Measurements from ENCODE around the gene MOSPD2. TPM values are rescaled to one million over a fixed set of nuclear protein-coding genes. Genes with fewer than 3 reads are reported as not detected.

MOSPD2 gene
- total RNA-seq, 1 experiment from 2014 or later, result 21.7 TPM

GRCh38 chrX:14923761-14924160 is 50.5 kb downstream of the MOSPD2 start:
- H3K27ac ChIP-seq, result no peak overlapping the region
- no peaks in the 10 kb centered on the region for H3K9me3 ChIP-seq (replicated peaks)
- no peaks in the 10 kb centered on the region for H3K27me3 ChIP-seq (replicated peaks)
- peaks cover 6% of the 10 kb centered on the region; the same call in 1 of the 2 replicates for H3K36me3 ChIP-seq
- peaks cover 51% of the 10 kb centered on the region for H3K4me1 ChIP-seq (replicated peaks)
- DNase-seq (ENCODE audit: low read depth in 1 of 2, low spot score in 2 of 2), result no peak
- H3K4me3 ChIP-seq, result no peak overlapping the region

- Histone ChIP-seq H3K9me3 (replicated peaks) (no peaks in the 10 kb centered on the region), H3K27me3 (replicated peaks) (no peaks in the 10 kb centered on the region), H3K36me3 (no peaks in the 10 kb centered on the region), H3K4me3 (no peak overlapping the region), H3K4me1 (replicated peaks) (peaks cover 30% of the 10 kb centered on the region), H3K27ac (no peak overlapping the region)
- no peak for DNase-seq (ENCODE audit: low read depth in 1 of 2, low spot score in 2 of 2)
Observed at GRCh38 chrX:14926471-14926870, 53.2 kb downstream of the MOSPD2 start.

- peaks cover 21% of the 10 kb centered on the region for H3K4me1 ChIP-seq (replicated peaks)
- no peaks in the 10 kb centered on the region for H3K27me3 ChIP-seq (replicated peaks)
- no peak overlapping the region for H3K4me3 ChIP-seq
- no peak overlapping the region for H3K27ac ChIP-seq
- H3K9me3 ChIP-seq (replicated peaks), result no peaks in the 10 kb centered on the region
- no peak for DNase-seq (ENCODE audit: low read depth in 1 of 2, low spot score in 2 of 2)
- no peaks in the 10 kb centered on the region for H3K36me3 ChIP-seq
Observed at GRCh38 chrX:14927401-14927800, 54.2 kb downstream of the MOSPD2 start.

GRCh38 chrX:14930663-14931062 is 57.4 kb downstream of the MOSPD2 start:
- H3K4me1 ChIP-seq (replicated peaks), result peaks cover 15% of the 10 kb centered on the region
- no peaks in the 10 kb centered on the region for H3K9me3 ChIP-seq (replicated peaks)
- DNase-seq (ENCODE audit: low read depth in 1 of 2, low spot score in 2 of 2), result no peak
- no peaks in the 10 kb centered on the region for H3K36me3 ChIP-seq
- no peak overlapping the region for H3K27ac ChIP-seq
- no peaks in the 10 kb centered on the region for H3K27me3 ChIP-seq (replicated peaks)
- no peak overlapping the region for H3K4me3 ChIP-seq

- Histone ChIP-seq H3K9me3 (replicated peaks) (no peaks in the 10 kb centered on the region), H3K27ac (no peak overlapping the region), H3K27me3 (replicated peaks) (no peaks in the 10 kb centered on the region), H3K36me3 (no peaks in the 10 kb centered on the region), H3K4me3 (no peak overlapping the region), H3K4me1 (replicated peaks) (peaks cover 18% of the 10 kb centered on the region)
- DNase-seq (ENCODE audit: low read depth in 1 of 2, low spot score in 2 of 2), result no peak
Observed at GRCh38 chrX:14932136-14932535, 58.9 kb downstream of the MOSPD2 start.

- H3K36me3 ChIP-seq, result no peaks in the 10 kb centered on the region
- no peak overlapping the region for H3K27ac ChIP-seq
- H3K4me1 ChIP-seq (replicated peaks), result peaks cover 10% of the 10 kb centered on the region
- H3K4me3 ChIP-seq, result no peak overlapping the region
- DNase-seq (ENCODE audit: low read depth in 1 of 2, low spot score in 2 of 2), result no peak
- H3K9me3 ChIP-seq (replicated peaks), result no peaks in the 10 kb centered on the region
- H3K27me3 ChIP-seq (replicated peaks), result no peaks in the 10 kb centered on the region
Observed at GRCh38 chrX:14934423-14934822, 61.2 kb downstream of the MOSPD2 start.

- Histone ChIP-seq H3K4me3 (no peak overlapping the region), H3K4me1 (replicated peaks) (peaks cover 10% of the 10 kb centered on the region), H3K9me3 (replicated peaks) (no peaks in the 10 kb centered on the region), H3K36me3 (no peaks in the 10 kb centered on the region), H3K27ac (peak overlapping the region; percentile 71), H3K27me3 (replicated peaks) (no peaks in the 10 kb centered on the region)
- peak; percentile 54 to 62 for DNase-seq (ENCODE audit: low read depth in 1 of 2, low spot score in 2 of 2)
Observed at GRCh38 chrX:14936561-14936960, 63.3 kb downstream of the MOSPD2 start.

- Histone ChIP-seq H3K4me1 (replicated peaks) (peaks cover 15% of the 10 kb centered on the region), H3K27ac (no peak overlapping the region), H3K4me3 (no peak overlapping the region), H3K27me3 (replicated peaks) (no peaks in the 10 kb centered on the region), H3K9me3 (replicated peaks) (no peaks in the 10 kb centered on the region), H3K36me3 (no peaks in the 10 kb centered on the region)
- no peak for DNase-seq (ENCODE audit: low read depth in 1 of 2, low spot score in 2 of 2)
Observed at GRCh38 chrX:14939644-14940043, 66.4 kb downstream of the MOSPD2 start.

GRCh38 chrX:14941301-14941700 is 68.1 kb downstream of the MOSPD2 start:
- Histone ChIP-seq H3K27me3 (replicated peaks) (no peaks in the 10 kb centered on the region), H3K9me3 (replicated peaks) (no peaks in the 10 kb centered on the region), H3K36me3 (no peaks in the 10 kb centered on the region), H3K4me3 (no peak overlapping the region), H3K4me1 (replicated peaks) (peaks cover 13% of the 10 kb centered on the region), H3K27ac (no peak overlapping the region)
- no peak for DNase-seq (ENCODE audit: low read depth in 1 of 2, low spot score in 2 of 2)

- Histone ChIP-seq H3K36me3 (no peaks in the 10 kb centered on the region), H3K27ac (no peak overlapping the region), H3K4me3 (no peak overlapping the region), H3K9me3 (replicated peaks) (no peaks in the 10 kb centered on the region), H3K4me1 (replicated peaks) (peaks cover 5% of the 10 kb centered on the region), H3K27me3 (replicated peaks) (no peaks in the 10 kb centered on the region)
- no peak for DNase-seq (ENCODE audit: low read depth in 1 of 2, low spot score in 2 of 2)
Observed at GRCh38 chrX:14942341-14942740, 69.1 kb downstream of the MOSPD2 start.

GRCh38 chrX:14943962-14944361 is 70.7 kb downstream of the MOSPD2 start:
- no peak for DNase-seq (ENCODE audit: low read depth in 1 of 2, low spot score in 2 of 2)
- Histone ChIP-seq H3K4me1 (replicated peaks) (peaks cover 5% of the 10 kb centered on the region), H3K27ac (no peak overlapping the region), H3K27me3 (replicated peaks) (no peaks in the 10 kb centered on the region), H3K36me3 (no peaks in the 10 kb centered on the region), H3K4me3 (no peak overlapping the region), H3K9me3 (replicated peaks) (no peaks in the 10 kb centered on the region)

- H3K4me1 ChIP-seq (replicated peaks), result peaks cover 5% of the 10 kb centered on the region
- H3K9me3 ChIP-seq (replicated peaks), result no peaks in the 10 kb centered on the region
- H3K36me3 ChIP-seq, result no peaks in the 10 kb centered on the region
- no peak overlapping the region for H3K27ac ChIP-seq
- no peak for DNase-seq (ENCODE audit: low read depth in 1 of 2, low spot score in 2 of 2)
- no peak overlapping the region for H3K4me3 ChIP-seq
- no peaks in the 10 kb centered on the region for H3K27me3 ChIP-seq (replicated peaks)
Observed at GRCh38 chrX:14946606-14947155, 73.5 kb downstream of the MOSPD2 start.

GRCh38 chrX:14948691-14949090 is 75.5 kb downstream of the MOSPD2 start:
- Histone ChIP-seq H3K4me3 (no peak overlapping the region), H3K9me3 (replicated peaks) (no peaks in the 10 kb centered on the region), H3K27me3 (replicated peaks) (no peaks in the 10 kb centered on the region), H3K4me1 (replicated peaks) (no peaks in the 10 kb centered on the region), H3K36me3 (no peaks in the 10 kb centered on the region), H3K27ac (no peak overlapping the region)
- no peak for DNase-seq (ENCODE audit: low read depth in 1 of 2, low spot score in 2 of 2)

GRCh38 chrX:14956813-14957582 is 83.8 kb downstream of the MOSPD2 start:
- peaks cover 7% of the 10 kb centered on the region for H3K4me1 ChIP-seq (replicated peaks)
- H3K4me3 ChIP-seq, result no peak overlapping the region
- no peak overlapping the region for H3K27ac ChIP-seq
- no peaks in the 10 kb centered on the region for H3K27me3 ChIP-seq (replicated peaks)
- no peaks in the 10 kb centered on the region for H3K36me3 ChIP-seq
- H3K9me3 ChIP-seq (replicated peaks), result no peaks in the 10 kb centered on the region
- DNase-seq (ENCODE audit: low read depth in 1 of 2, low spot score in 2 of 2), result no peak

Measured in SJSA1 (cell line).